Stromal cell of bone marrow (primary cell): ENCODE data around the gene SORCS1.

Experiments
- DNase-seq: peaks from one replicate; pipeline ENCODE4 v3.0.0-alpha.2; 2012; ENCODE audit warnings: low read depth

SORCS1 gene

GRCh38 chr10:106898446-106898845, 266.1 kb downstream of the SORCS1 start:
- DNase-seq: no peak

GRCh38 chr10:106897719-106898118, 266.8 kb downstream of the SORCS1 start:
- no peak for DNase-seq

- no peak for DNase-seq
These were observed 269.8 kb downstream of the SORCS1 start for GRCh38 chr10:106894692-106895091.

- no peak for DNase-seq
These were observed 286.9 kb downstream of the SORCS1 start for GRCh38 chr10:106877574-106877973.

GRCh38 chr10:106874604-106874889, 290.0 kb downstream of the SORCS1 start:
- no peak for DNase-seq

- no peak for DNase-seq
These were observed 290.5 kb downstream of the SORCS1 start for GRCh38 chr10:106873770-106874603.

GRCh38 chr10:106872176-106872575, 292.3 kb downstream of the SORCS1 start:
- no peak for DNase-seq

- DNase-seq: no peak
These were observed 298.2 kb downstream of the SORCS1 start for GRCh38 chr10:106866244-106866845.

GRCh38 chr10:106864031-106864430, 300.5 kb downstream of the SORCS1 start:
- no peak for DNase-seq

- DNase-seq: no peak
These were observed 301.0 kb downstream of the SORCS1 start for GRCh38 chr10:106863549-106863948.

GRCh38 chr10:106859892-106860652, 304.4 kb downstream of the SORCS1 start:
- no peak for DNase-seq

GRCh38 chr10:106857728-106858127, 306.8 kb downstream of the SORCS1 start:
- DNase-seq: no peak

- DNase-seq: no peak
These were observed 307.3 kb downstream of the SORCS1 start for GRCh38 chr10:106857213-106857612.

GRCh38 chr10:106836933-106837663, 327.4 kb downstream of the SORCS1 start:
- no peak for DNase-seq

- DNase-seq: no peak
These were observed 331.7 kb downstream of the SORCS1 start for GRCh38 chr10:106832846-106833245.

GRCh38 chr10:106830471-106830870, 334.0 kb downstream of the SORCS1 start:
- DNase-seq: no peak

- DNase-seq: no peak
These were observed 334.5 kb downstream of the SORCS1 start for GRCh38 chr10:106830006-106830405.

- DNase-seq: no peak
These were observed 337.8 kb downstream of the SORCS1 start for GRCh38 chr10:106826716-106827115.

GRCh38 chr10:106825576-106826364, 338.7 kb downstream of the SORCS1 start:
- no peak for DNase-seq

- DNase-seq: no peak
These were observed 343.9 kb downstream of the SORCS1 start for GRCh38 chr10:106820579-106820978.

GRCh38 chr10:106819490-106819889, 345.0 kb downstream of the SORCS1 start:
- no peak for DNase-seq
